ENCODE data around the gene ZNF536. TPM values are rescaled to one million over a fixed set of nuclear protein-coding genes. Genes with fewer than 3 reads are reported as not detected.

Gene ZNF536
- total and polyA plus RNA-seq, 9 of the 15 experiments (the other 6 are each of a cell fraction or from before 2014, with no cell fraction given), result not detected

DNA sequence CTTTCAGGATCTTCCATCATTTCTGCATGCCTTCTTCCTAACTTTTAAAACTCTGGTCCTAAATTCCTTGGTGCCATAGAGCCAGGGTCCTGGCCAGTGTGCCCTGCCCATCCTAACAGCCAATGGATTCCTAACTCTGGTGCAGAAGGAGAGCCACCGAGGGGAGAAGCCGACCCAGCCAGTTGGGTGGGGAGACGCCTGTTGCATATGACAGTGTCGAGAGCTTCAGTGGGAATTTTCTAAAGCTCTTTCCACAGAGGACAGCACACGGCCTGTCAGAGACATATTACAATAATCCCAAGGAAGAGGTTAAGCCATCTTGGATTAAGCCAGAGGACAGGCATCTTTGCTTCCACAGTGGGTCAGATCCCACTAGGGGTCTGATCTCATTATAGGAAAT, 180.4 kb downstream of the ZNF536 start (continued):
- TF ChIP-seq, protein P1, sequence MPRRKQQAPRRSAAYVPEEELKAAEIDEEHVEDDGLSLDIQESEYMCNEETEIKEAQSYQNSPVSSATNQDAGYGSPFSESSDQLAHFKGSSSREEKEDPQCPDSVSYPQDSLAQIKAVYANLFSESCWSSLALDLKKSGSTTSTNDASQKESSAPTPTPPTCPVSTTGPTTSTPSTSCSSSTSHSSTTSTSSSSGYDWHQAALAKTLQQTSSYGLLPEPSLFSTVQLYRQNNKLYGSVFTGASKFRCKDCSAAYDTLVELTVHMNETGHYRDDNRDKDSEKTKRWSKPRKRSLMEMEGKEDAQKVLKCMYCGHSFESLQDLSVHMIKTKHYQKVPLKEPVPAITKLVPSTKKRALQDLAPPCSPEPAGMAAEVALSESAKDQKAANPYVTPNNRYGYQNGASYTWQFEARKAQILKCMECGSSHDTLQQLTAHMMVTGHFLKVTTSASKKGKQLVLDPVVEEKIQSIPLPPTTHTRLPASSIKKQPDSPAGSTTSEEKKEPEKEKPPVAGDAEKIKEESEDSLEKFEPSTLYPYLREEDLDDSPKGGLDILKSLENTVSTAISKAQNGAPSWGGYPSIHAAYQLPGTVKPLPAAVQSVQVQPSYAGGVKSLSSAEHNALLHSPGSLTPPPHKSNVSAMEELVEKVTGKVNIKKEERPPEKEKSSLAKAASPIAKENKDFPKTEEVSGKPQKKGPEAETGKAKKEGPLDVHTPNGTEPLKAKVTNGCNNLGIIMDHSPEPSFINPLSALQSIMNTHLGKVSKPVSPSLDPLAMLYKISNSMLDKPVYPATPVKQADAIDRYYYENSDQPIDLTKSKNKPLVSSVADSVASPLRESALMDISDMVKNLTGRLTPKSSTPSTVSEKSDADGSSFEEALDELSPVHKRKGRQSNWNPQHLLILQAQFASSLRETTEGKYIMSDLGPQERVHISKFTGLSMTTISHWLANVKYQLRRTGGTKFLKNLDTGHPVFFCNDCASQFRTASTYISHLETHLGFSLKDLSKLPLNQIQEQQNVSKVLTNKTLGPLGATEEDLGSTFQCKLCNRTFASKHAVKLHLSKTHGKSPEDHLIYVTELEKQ (CRISPR knock-in tag; IDR thresholded peaks at IDR 0.05), result no peak
- no peak for TF ChIP-seq ZNF217 (CRISPR knock-in tag; IDR thresholded peaks at IDR 0.05)
- no peak for TF ChIP-seq BRCA1 (IDR thresholded peaks at IDR 0.05)
- no peak for TF ChIP-seq BRCA1 (CRISPR knock-in tag; IDR thresholded peaks at IDR 0.05)
- TF ChIP-seq RAD51 (IDR thresholded peaks at IDR 0.05; ENCODE audit: borderline replicate concordance, low read depth), result no peak
- no peak for TF ChIP-seq ZFP1 (CRISPR knock-in tag; IDR thresholded peaks at IDR 0.05)
- TF ChIP-seq EZH2 (IDR thresholded peaks at IDR 0.05; ENCODE audit: borderline replicate concordance, low read depth, low read length), result no peak
- no peak for TF ChIP-seq TARDBP (IDR thresholded peaks at IDR 0.05)
- no peak for TF ChIP-seq NCOR1 (IDR thresholded peaks at IDR 0.05)
- no peak for TF ChIP-seq NEUROD1 (IDR thresholded peaks at IDR 0.05; ENCODE audit: borderline replicate concordance, low read depth, low read length, partially characterized antibody)
- no peak for TF ChIP-seq XRCC4 (IDR thresholded peaks at IDR 0.05; ENCODE audit: extremely low read depth, insufficient read depth, insufficient read length)
- no peak for TF ChIP-seq ZC3H4 (CRISPR knock-in tag; IDR thresholded peaks at IDR 0.05; ENCODE audit: borderline replicate concordance)
- TF ChIP-seq CTBP1 (IDR thresholded peaks at IDR 0.05; ENCODE audit: borderline replicate concordance), result no peak
- TF ChIP-seq CCNT2 (IDR thresholded peaks at IDR 0.05; ENCODE audit: borderline replicate concordance, extremely low read depth, insufficient read length, low read depth, low read length), result no peak
- TF ChIP-seq DNMT1 (IDR thresholded peaks at IDR 0.05), result no peak
